Breast epithelium (tissue), 3 donors: ENCODE data around the gene GLI1.

ENCODE experiments used
- POLR2A ChIP-seq: fragments of 450-650 bp; IDR thresholded peaks from one replicate; pipeline ENCODE4 v1.6.1; 2016; ENCODE audit warnings: antibody characterized with exemption, mild to moderate bottlenecking, moderate library complexity
- TF ChIP-seq, protein P1 (sequence below), 3 donors: fragments of 450-650 bp; IDR thresholded peaks; one replicate each; pipeline ENCODE4 v1.5.1; 2016 to 2017; ENCODE audit warnings: antibody characterized with exemption in 3 of 3, mild to moderate bottlenecking in 3 of 3, moderate library complexity in 3 of 3

GRCh38 chr12:57428965-57429364 lies 30.6 kb upstream of the GLI1 start:
- no peak for TF ChIP-seq POLR2A
- TF ChIP-seq, protein P1, sequence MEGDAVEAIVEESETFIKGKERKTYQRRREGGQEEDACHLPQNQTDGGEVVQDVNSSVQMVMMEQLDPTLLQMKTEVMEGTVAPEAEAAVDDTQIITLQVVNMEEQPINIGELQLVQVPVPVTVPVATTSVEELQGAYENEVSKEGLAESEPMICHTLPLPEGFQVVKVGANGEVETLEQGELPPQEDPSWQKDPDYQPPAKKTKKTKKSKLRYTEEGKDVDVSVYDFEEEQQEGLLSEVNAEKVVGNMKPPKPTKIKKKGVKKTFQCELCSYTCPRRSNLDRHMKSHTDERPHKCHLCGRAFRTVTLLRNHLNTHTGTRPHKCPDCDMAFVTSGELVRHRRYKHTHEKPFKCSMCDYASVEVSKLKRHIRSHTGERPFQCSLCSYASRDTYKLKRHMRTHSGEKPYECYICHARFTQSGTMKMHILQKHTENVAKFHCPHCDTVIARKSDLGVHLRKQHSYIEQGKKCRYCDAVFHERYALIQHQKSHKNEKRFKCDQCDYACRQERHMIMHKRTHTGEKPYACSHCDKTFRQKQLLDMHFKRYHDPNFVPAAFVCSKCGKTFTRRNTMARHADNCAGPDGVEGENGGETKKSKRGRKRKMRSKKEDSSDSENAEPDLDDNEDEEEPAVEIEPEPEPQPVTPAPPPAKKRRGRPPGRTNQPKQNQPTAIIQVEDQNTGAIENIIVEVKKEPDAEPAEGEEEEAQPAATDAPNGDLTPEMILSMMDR (IDR thresholded peaks at IDR 0.05) = no peak
